Mammary epithelial cell (primary cell): ENCODE measurements around the gene MYCBPAP.

Experiments
- EZH2 ChIP-seq: IDR thresholded peaks from 2 replicates; pipeline ENCODE4 v1.6.1; 2012; ENCODE audit warnings: low read length, inconsistent platforms, borderline replicate concordance
- TF ChIP-seq, protein P1 (sequence below), 2 donors: IDR thresholded peaks in 1 of 2; conservative IDR thresholded peaks in 1 of 2; 2 replicates each; pipeline ENCODE4 v1.5.1; 2011 to 2012; ENCODE audit warnings: inconsistent platforms in 2 of 2, low read length in 2 of 2, mild to moderate bottlenecking in 2 of 2, control low read depth in 1 of 2, low read depth in 1 of 2; ENCODE audit not compliant: insufficient read depth in 1 of 2; ENCODE audit errors: extremely low read depth in 1 of 2

- TF ChIP-seq, protein P1, sequence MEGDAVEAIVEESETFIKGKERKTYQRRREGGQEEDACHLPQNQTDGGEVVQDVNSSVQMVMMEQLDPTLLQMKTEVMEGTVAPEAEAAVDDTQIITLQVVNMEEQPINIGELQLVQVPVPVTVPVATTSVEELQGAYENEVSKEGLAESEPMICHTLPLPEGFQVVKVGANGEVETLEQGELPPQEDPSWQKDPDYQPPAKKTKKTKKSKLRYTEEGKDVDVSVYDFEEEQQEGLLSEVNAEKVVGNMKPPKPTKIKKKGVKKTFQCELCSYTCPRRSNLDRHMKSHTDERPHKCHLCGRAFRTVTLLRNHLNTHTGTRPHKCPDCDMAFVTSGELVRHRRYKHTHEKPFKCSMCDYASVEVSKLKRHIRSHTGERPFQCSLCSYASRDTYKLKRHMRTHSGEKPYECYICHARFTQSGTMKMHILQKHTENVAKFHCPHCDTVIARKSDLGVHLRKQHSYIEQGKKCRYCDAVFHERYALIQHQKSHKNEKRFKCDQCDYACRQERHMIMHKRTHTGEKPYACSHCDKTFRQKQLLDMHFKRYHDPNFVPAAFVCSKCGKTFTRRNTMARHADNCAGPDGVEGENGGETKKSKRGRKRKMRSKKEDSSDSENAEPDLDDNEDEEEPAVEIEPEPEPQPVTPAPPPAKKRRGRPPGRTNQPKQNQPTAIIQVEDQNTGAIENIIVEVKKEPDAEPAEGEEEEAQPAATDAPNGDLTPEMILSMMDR (conservative IDR thresholded peaks at IDR 0.05 in 1 of 2, IDR thresholded peaks at IDR 0.05 in 1 of 2; ENCODE audit: extremely low read depth in 1 of 2, insufficient read depth in 1 of 2, low read depth in 1 of 2, low read length in 2 of 2): no peak
- no peak for TF ChIP-seq EZH2
Measured at GRCh38 chr17:50499270-50499669, 9.0 kb upstream of the MYCBPAP start.
